ENCODE results near the gene MAST1. TPM values are rescaled to one million over a fixed set of nuclear protein-coding genes. Genes with fewer than 3 reads are reported as not detected.

MAST1 gene
- total and polyA plus RNA-seq, 2 experiments from 2014 or later = 13.9 to 19.9 TPM

DNA sequence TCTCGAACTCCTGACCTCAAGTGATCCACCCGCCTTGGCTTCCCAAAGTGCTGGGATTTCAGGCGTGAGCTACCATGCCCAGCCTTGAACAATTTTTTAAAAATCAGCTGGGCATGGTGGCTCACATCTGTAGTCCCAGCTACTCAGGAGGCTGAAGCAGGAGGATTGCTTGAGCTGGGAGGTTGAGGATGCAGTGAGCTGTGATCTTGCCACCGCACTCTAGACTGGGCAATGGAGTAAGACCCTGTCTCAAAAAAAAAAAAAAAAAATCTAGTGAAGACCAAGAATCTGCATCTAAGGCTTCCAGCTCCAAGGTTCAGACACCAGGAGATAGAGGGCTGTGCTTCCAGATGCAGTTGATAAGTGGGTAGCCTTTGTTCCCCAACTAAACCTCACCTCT, 25.8 kb downstream of the MAST1 start (continued):
- no peak for TF ChIP-seq EZH2 (IDR thresholded peaks at IDR 0.05; ENCODE audit: low read depth, unreplicated experiment)

DNA sequence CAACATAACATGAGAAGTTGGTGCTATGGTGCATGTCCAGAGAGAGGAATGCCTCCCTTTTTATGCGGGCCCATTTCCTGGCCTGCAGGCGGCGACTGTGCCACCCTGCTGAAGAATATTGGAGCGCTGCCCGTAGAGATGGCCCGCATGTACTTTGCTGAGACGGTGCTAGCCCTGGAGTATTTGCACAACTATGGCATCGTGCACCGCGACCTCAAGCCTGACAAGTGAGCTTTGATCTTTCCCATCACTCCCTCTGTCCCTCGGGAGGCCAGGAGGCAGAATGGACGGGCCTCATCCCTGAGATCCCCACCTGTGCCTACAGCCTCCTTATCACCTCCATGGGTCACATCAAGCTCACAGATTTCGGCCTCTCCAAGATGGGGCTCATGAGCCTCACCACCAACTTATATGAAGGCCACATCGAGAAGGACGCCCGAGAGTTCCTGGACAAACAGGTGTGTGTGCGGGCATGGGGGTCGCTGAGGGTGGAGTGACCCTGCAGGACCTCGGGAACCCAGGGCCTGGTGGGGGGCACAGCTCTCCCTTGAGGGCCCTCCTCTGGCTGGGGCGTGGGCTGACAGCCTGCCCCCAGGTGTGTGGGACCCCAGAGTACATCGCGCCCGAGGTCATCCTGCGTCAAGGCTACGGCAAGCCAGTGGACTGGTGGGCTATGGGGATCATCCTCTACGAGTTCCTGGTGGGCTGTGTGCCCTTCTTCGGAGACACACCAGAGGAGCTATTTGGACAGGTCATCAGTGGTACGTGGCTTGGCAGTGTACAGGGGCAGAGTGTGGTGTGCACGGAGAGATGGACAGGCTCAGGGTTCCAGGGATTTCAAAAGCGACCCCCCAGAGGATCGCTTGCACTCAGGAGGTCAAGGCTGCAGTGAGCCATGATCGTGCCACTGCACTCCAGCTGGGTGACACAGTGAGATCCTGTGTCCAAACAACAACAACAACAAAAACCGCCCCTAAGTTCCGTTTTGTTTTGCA, 26.7 kb downstream of the MAST1 start:
- Mint-ChIP-seq H3K27me3 (ENCODE audit: insufficient read depth, low read depth, poor library complexity) (peaks cover 9% of the 10 kb centered on the region), H3K27ac (no peak overlapping the region), H3K9me3 (no peaks in the 10 kb centered on the region; the same call in 2 of the 3 replicates), H3K36me3 (ENCODE audit: low read depth) (peaks cover 13% of the 10 kb centered on the region), H3K4me1 (peaks cover 27% of the 10 kb centered on the region), H3K4me3 (peak overlapping the region; percentile 28; the same call in 2 of the 3 replicates)
- Histone ChIP-seq H3K36me3 (ENCODE audit: insufficient read depth) (no peaks in the 10 kb centered on the region), H3K79me2 (replicated peaks; ENCODE audit: insufficient read depth) (no peaks in the 10 kb centered on the region), H4K20me1 (replicated peaks; ENCODE audit: insufficient read depth) (no peaks in the 10 kb centered on the region; the same call in 1 of the 2 replicates), H3K4me3 (no peak overlapping the region), H3K27me3 (ENCODE audit: insufficient read depth) (no peaks in the 10 kb centered on the region), H3K4me2 (peak overlapping the region; percentile 67), H3F3A (replicated peaks; ENCODE audit: low read depth) (peaks cover 20% of the 10 kb centered on the region; the same call in 1 of the 2 replicates), H3K27ac (ENCODE audit: low read depth) (peak overlapping the region; percentile 72), H2AFZ (no peak overlapping the region), H3K9me2 (ENCODE audit: insufficient read depth) (no peaks in the 10 kb centered on the region), H3K4me1 (ENCODE audit: insufficient read depth) (peaks cover 21% of the 10 kb centered on the region)
- TF ChIP-seq CREB1 (CRISPR knock-in tag; IDR thresholded peaks at IDR 0.05; ENCODE audit: low read depth) = no peak
- TF ChIP-seq, protein P1, sequence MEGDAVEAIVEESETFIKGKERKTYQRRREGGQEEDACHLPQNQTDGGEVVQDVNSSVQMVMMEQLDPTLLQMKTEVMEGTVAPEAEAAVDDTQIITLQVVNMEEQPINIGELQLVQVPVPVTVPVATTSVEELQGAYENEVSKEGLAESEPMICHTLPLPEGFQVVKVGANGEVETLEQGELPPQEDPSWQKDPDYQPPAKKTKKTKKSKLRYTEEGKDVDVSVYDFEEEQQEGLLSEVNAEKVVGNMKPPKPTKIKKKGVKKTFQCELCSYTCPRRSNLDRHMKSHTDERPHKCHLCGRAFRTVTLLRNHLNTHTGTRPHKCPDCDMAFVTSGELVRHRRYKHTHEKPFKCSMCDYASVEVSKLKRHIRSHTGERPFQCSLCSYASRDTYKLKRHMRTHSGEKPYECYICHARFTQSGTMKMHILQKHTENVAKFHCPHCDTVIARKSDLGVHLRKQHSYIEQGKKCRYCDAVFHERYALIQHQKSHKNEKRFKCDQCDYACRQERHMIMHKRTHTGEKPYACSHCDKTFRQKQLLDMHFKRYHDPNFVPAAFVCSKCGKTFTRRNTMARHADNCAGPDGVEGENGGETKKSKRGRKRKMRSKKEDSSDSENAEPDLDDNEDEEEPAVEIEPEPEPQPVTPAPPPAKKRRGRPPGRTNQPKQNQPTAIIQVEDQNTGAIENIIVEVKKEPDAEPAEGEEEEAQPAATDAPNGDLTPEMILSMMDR (conservative IDR thresholded peaks at IDR 0.05; ENCODE audit: low read depth in 2 of 2) = peak in 1 of 2 experiments; percentile 29; a peak in 2 of 4 replicates
- DNase-seq (ENCODE audit: low spot score) (no peak), ATAC-seq (no peak)

DNA sequence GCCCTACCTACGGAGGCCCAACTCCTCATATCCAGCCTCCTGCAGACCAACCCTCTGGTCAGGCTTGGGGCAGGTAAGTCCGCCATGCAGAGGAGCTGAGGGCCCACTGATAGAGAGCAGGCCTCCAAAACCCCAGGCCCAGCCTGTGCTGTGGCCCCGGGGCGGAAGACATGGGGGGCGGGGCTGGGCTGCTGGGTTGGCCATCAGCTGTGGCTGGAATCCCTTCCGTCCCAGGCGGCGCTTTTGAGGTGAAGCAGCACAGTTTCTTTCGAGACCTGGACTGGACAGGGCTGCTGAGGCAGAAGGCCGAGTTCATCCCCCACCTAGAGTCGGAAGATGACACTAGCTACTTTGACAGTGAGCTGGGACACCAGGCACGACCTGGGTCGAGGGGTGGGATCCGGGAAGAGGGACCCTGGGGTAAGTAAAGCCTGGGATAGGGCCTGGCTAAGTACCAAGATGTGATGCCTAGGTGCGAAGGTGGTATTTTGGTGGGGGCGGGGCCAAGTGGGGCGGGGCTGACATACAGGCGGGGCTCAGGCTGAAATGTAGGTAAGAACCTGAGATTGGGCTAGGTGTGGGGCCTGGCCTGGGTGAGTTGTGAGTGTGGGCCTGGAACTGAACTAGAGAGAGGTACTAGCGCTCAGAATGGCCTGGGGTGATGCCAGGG, 27.6 kb downstream of the MAST1 start:
- Mint-ChIP-seq H3K4me3 (peak overlapping the region; percentile 75; the same call in 2 of the 3 replicates), H3K4me1 (peaks cover 27% of the 10 kb centered on the region), H3K36me3 (ENCODE audit: low read depth) (peaks cover 11% of the 10 kb centered on the region), H3K27ac (peak overlapping the region; percentile 81; the same call in 1 of the 2 replicates), H3K27me3 (ENCODE audit: insufficient read depth, low read depth, poor library complexity) (peaks cover 9% of the 10 kb centered on the region), H3K9me3 (no peaks in the 10 kb centered on the region; the same call in 2 of the 3 replicates)
- H3K36me3 ChIP-seq (ENCODE audit: insufficient read depth) = no peaks in the 10 kb centered on the region
- no peaks in the 10 kb centered on the region for H3K79me2 ChIP-seq (replicated peaks; ENCODE audit: insufficient read depth)
- H3K9me2 ChIP-seq (ENCODE audit: insufficient read depth) = no peaks in the 10 kb centered on the region
- DNase-seq (ENCODE audit: low spot score) (peak; percentile 72), ATAC-seq (peak; percentile 16)
- peak overlapping the region; percentile 72; the same call in 1 of the 2 replicates for H3K27ac ChIP-seq (ENCODE audit: low read depth)
- TF ChIP-seq POLR2AphosphoS5 (IDR thresholded peaks at IDR 0.05; ENCODE audit: low read depth) (no peak), STAT1 (IDR thresholded peaks at IDR 0.05; ENCODE audit: unreplicated experiment) (no peak), JUNB (IDR thresholded peaks at IDR 0.05; ENCODE audit: unreplicated experiment) (no peak), CREB1 (CRISPR knock-in tag; IDR thresholded peaks at IDR 0.05; ENCODE audit: low read depth) (no peak), ZNF331 (CRISPR knock-in tag; IDR thresholded peaks at IDR 0.05; ENCODE audit: low read depth) (no peak), NANOG (IDR thresholded peaks at IDR 0.05; ENCODE audit: borderline replicate concordance) (no peak)
- TF ChIP-seq, protein P2, sequence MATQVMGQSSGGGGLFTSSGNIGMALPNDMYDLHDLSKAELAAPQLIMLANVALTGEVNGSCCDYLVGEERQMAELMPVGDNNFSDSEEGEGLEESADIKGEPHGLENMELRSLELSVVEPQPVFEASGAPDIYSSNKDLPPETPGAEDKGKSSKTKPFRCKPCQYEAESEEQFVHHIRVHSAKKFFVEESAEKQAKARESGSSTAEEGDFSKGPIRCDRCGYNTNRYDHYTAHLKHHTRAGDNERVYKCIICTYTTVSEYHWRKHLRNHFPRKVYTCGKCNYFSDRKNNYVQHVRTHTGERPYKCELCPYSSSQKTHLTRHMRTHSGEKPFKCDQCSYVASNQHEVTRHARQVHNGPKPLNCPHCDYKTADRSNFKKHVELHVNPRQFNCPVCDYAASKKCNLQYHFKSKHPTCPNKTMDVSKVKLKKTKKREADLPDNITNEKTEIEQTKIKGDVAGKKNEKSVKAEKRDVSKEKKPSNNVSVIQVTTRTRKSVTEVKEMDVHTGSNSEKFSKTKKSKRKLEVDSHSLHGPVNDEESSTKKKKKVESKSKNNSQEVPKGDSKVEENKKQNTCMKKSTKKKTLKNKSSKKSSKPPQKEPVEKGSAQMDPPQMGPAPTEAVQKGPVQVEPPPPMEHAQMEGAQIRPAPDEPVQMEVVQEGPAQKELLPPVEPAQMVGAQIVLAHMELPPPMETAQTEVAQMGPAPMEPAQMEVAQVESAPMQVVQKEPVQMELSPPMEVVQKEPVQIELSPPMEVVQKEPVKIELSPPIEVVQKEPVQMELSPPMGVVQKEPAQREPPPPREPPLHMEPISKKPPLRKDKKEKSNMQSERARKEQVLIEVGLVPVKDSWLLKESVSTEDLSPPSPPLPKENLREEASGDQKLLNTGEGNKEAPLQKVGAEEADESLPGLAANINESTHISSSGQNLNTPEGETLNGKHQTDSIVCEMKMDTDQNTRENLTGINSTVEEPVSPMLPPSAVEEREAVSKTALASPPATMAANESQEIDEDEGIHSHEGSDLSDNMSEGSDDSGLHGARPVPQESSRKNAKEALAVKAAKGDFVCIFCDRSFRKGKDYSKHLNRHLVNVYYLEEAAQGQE (IDR thresholded peaks at IDR 0.05; ENCODE audit: unreplicated experiment) = no peak
- TF ChIP-seq, protein P1 (conservative IDR thresholded peaks at IDR 0.05; ENCODE audit: low read depth in 2 of 2) = no peak
- H3K4me2 ChIP-seq = peak overlapping the region; percentile 95
- peaks cover 21% of the 10 kb centered on the region for H3K4me1 ChIP-seq (ENCODE audit: insufficient read depth)
- H3K27me3 ChIP-seq (ENCODE audit: insufficient read depth) = no peaks in the 10 kb centered on the region
- peak overlapping the region; percentile 20; the same call in 1 of the 2 replicates for H3K4me3 ChIP-seq
- no peak overlapping the region for H2AFZ ChIP-seq
- no peaks in the 10 kb centered on the region; the same call in 1 of the 2 replicates for H4K20me1 ChIP-seq (replicated peaks; ENCODE audit: insufficient read depth)
- H3F3A ChIP-seq (replicated peaks; ENCODE audit: low read depth) = peaks cover 20% of the 10 kb centered on the region; the same call in 1 of the 2 replicates

Data from GM23338 (cell line).